Panc1 (cell line): Measurements from ENCODE around the gene LRRC70. TPM values are rescaled to one million over a fixed set of nuclear protein-coding genes. Genes with fewer than 3 reads are reported as not detected.

ENCODE experiments used
- ATAC-seq: fragments of 200-7000 bp; cut with Tn5 transposase; 2 replicates; pipeline ENCODE4 v1.9.1; 2020; ENCODE audit warnings: mild to moderate bottlenecking, moderate library complexity
- BruUV-seq: library from RNA; stranded (reverse); fragments of 400-500 nt; replicated peaks from 2 replicates; lab custom pipeline; 2021; lab: Mats Ljungman, UMichigan
- CTCF ChIA-PET: fragments of 300-600 bp; sonication (Branson Sonifier 250); formaldehyde crosslinking; loops from one replicate; lab custom pipeline; 2022; ENCODE audit warnings: antibody characterized with exemption; lab: Charles Lee
- POLR2A ChIA-PET: fragments of 300-600 bp; sonication (Branson Sonifier 250); formaldehyde crosslinking; loops from one replicate; lab custom pipeline; 2022; ENCODE audit warnings: antibody characterized with exemption; lab: Charles Lee
- DNase-seq: peaks from one replicate; pipeline ENCODE4 v3.0.0-alpha.2; 2010; ENCODE audit warnings: low read depth, low spot score
- H3K27ac ChIP-seq: 2 replicates; pipeline ENCODE4 v1.5.1; 2011; ENCODE audit warnings: mild to moderate bottlenecking, low read length, inconsistent platforms
- H3K27me3 ChIP-seq: fragments of 200-500 bp; sonication (Bioruptor generic); 2 replicates; pipeline ENCODE4 v1.6.0; 2014; ENCODE audit warnings: low read length, inconsistent platforms; ENCODE audit not compliant: control insufficient read depth, insufficient read depth
- H3K36me3 ChIP-seq: fragments of 200-500 bp; sonication (Bioruptor generic); 2 replicates; pipeline ENCODE4 v1.5.1; 2014; ENCODE audit warnings: inconsistent platforms, mild to moderate bottlenecking, low read length, moderate library complexity; ENCODE audit not compliant: control insufficient read depth, insufficient read depth
- H3K4me1 ChIP-seq: 2 replicates; pipeline ENCODE4 v1.5.1; 2011; ENCODE audit warnings: inconsistent platforms, mild to moderate bottlenecking, low read length, moderate library complexity; ENCODE audit not compliant: control insufficient read depth, insufficient read depth
- H3K4me3 ChIP-seq, 2 experiments: 2 replicates each; pipeline ENCODE4 v1.5.1; 2011 to 2012; ENCODE audit warnings: low read depth in 2 of 2, low read length in 2 of 2, mild to moderate bottlenecking in 2 of 2, inconsistent platforms in 1 of 2, moderate library complexity in 1 of 2
- H3K9me3 ChIP-seq: fragments of 200-500 bp; sonication (Bioruptor generic); 2 replicates; pipeline ENCODE4 v1.5.1; 2014; ENCODE audit warnings: low read depth, mild to moderate bottlenecking, inconsistent platforms, low read length, moderate library complexity; ENCODE audit not compliant: control insufficient read depth, insufficient read depth
- POLR2AphosphoS5 ChIP-seq: IDR thresholded peaks from 2 replicates; pipeline ENCODE4 v1.6.1; 2012; ENCODE audit warnings: mild to moderate bottlenecking, low read depth, low read length, moderate library complexity
- SIN3A ChIP-seq: IDR thresholded peaks from 2 replicates; pipeline ENCODE4 v1.6.1; 2012; ENCODE audit warnings: low read depth, mild to moderate bottlenecking, low read length, moderate library complexity, borderline replicate concordance; ENCODE audit not compliant: insufficient read depth
- TCF7L2 ChIP-seq: IDR thresholded peaks from 2 replicates; pipeline ENCODE4 v1.6.1; 2011; ENCODE audit warnings: mild to moderate bottlenecking, low read depth, low read length, inconsistent platforms
- in situ Hi-C: cut with HindIII; loops from 2 replicates; pipeline ENCODE4 v1.10.0; 2016; ENCODE audit warnings: low sequenced_read_pairs, low pct_unique_long_range_greater_than_20kb
- intact Hi-C: fragments of 100-400 bp; cut with micrococcal nuclease; formaldehyde crosslinking; loops from one replicate; pipeline ENCODE4 v1.10.0; 2022; ENCODE audit not compliant: unreplicated experiment
- total RNA-seq: library from RNA; stranded (reverse); gene quantifications from one replicate; pipeline ENCODE4 v1.2.1, GENCODE V29; 2021; ENCODE audit not compliant: unreplicated experiment
- TF ChIP-seq, protein P1 (sequence below), 2 experiments: IDR thresholded peaks; 2 replicates each; pipeline ENCODE4 v1.6.1; 2011 to 2012; ENCODE audit warnings: low read depth in 2 of 2, control low read depth in 1 of 2, low read length in 1 of 2, mild to moderate bottlenecking in 1 of 2, moderate library complexity in 1 of 2; ENCODE audit not compliant: insufficient read depth in 1 of 2
- TF ChIP-seq, protein P2 (sequence below): fragments of 450-650 bp; IDR thresholded peaks from 2 replicates; pipeline ENCODE4 v1.5.1; 2017; ENCODE audit warnings: mild to moderate bottlenecking

The LRRC70 gene
- total RNA-seq, 1 experiment from 2014 or later, result 0.13 TPM

DNA sequence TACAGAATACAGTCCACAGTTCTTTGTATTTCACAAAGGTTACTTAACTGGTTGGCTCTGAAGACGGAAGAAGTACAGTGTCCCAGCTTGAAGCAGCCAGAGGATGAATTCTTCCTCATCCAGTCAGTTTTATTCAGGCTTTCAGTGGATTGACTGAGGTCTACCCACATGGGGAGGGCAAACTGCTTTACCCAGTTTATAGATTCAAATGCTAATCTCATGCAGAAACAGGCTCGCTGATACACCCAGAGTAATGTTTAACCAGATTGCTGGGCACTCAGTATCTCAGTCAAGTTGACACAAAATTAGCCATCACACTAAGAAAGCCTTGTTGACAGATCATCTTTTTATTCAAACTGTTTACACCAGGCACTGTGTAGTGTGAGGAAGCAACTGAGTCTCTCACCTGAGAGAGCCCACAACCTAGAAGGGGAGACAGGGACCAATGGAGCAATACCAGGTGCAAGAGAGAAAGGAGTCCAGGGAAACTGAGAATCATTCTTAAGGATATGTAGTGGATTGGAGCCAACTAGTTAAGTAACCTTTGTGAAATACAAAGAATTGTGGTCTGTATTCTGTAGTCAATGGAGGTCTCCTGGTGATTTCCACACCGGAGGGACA, 15.9 kb downstream of the LRRC70 start:
- DNase-seq (no peak), ATAC-seq (no peak)
- no peak overlapping the region for H3K4me3 ChIP-seq
- ChIA-PET CTCF (no interaction called here), POLR2A (no interaction called here)
- no peak overlapping the region for H3K27ac ChIP-seq
- no peaks in the 10 kb centered on the region for H3K27me3 ChIP-seq
- TF ChIP-seq TCF7L2 (no peak), SIN3A (no peak), POLR2AphosphoS5 (no peak)
- TF ChIP-seq, protein P1, sequence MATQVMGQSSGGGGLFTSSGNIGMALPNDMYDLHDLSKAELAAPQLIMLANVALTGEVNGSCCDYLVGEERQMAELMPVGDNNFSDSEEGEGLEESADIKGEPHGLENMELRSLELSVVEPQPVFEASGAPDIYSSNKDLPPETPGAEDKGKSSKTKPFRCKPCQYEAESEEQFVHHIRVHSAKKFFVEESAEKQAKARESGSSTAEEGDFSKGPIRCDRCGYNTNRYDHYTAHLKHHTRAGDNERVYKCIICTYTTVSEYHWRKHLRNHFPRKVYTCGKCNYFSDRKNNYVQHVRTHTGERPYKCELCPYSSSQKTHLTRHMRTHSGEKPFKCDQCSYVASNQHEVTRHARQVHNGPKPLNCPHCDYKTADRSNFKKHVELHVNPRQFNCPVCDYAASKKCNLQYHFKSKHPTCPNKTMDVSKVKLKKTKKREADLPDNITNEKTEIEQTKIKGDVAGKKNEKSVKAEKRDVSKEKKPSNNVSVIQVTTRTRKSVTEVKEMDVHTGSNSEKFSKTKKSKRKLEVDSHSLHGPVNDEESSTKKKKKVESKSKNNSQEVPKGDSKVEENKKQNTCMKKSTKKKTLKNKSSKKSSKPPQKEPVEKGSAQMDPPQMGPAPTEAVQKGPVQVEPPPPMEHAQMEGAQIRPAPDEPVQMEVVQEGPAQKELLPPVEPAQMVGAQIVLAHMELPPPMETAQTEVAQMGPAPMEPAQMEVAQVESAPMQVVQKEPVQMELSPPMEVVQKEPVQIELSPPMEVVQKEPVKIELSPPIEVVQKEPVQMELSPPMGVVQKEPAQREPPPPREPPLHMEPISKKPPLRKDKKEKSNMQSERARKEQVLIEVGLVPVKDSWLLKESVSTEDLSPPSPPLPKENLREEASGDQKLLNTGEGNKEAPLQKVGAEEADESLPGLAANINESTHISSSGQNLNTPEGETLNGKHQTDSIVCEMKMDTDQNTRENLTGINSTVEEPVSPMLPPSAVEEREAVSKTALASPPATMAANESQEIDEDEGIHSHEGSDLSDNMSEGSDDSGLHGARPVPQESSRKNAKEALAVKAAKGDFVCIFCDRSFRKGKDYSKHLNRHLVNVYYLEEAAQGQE (IDR thresholded peaks at IDR 0.05; ENCODE audit: insufficient read depth in 1 of 2, low read depth in 2 of 2, low read length in 1 of 2), result no peak
- TF ChIP-seq, protein P2, sequence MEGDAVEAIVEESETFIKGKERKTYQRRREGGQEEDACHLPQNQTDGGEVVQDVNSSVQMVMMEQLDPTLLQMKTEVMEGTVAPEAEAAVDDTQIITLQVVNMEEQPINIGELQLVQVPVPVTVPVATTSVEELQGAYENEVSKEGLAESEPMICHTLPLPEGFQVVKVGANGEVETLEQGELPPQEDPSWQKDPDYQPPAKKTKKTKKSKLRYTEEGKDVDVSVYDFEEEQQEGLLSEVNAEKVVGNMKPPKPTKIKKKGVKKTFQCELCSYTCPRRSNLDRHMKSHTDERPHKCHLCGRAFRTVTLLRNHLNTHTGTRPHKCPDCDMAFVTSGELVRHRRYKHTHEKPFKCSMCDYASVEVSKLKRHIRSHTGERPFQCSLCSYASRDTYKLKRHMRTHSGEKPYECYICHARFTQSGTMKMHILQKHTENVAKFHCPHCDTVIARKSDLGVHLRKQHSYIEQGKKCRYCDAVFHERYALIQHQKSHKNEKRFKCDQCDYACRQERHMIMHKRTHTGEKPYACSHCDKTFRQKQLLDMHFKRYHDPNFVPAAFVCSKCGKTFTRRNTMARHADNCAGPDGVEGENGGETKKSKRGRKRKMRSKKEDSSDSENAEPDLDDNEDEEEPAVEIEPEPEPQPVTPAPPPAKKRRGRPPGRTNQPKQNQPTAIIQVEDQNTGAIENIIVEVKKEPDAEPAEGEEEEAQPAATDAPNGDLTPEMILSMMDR, result no peak
- BruUV-seq, result no TSS peak
- in situ Hi-C loops, result no loop called here
- H3K9me3 ChIP-seq, result no peaks in the 10 kb centered on the region
- no peaks in the 10 kb centered on the region for H3K36me3 ChIP-seq
- intact Hi-C loops, result no loop called here
- no peaks in the 10 kb centered on the region for H3K4me1 ChIP-seq

DNA sequence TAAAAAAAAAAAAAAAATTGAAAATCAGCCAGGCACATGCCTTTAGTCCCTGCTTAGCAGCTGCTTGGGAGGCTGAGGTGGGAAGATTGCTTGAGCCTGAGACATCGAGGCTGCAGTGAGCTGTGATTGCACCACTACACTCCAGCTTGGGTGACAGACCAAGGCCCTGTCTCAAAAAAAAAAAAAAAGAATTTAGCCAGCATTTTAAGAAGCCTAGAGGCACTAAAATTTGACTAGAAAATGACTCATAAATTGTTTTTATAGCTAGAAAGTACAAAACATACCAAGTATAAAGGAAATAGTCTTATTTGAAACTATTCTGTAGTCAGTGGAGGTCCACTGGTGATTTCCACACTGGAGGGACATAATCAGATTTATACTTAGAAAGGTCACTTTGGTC, 17.5 kb downstream of the LRRC70 start:
- POLR2A ChIA-PET, result no interaction called here
- ATAC-seq, result no peak
- in situ Hi-C loops, result no loop called here

More for the DNA sequence above, 17.5 kb downstream of the LRRC70 start:
- no peak overlapping the region for H3K27ac ChIP-seq
- intact Hi-C loops, result no loop called here
- no peaks in the 10 kb centered on the region for H3K9me3 ChIP-seq
- no peaks in the 10 kb centered on the region for H3K36me3 ChIP-seq
- TF ChIP-seq POLR2AphosphoS5 (no peak), TCF7L2 (no peak), SIN3A (no peak)
- TF ChIP-seq, protein P1 (IDR thresholded peaks at IDR 0.05; ENCODE audit: insufficient read depth in 1 of 2, low read depth in 2 of 2, low read length in 1 of 2), result no peak
- TF ChIP-seq, protein P2, result no peak
- CTCF ChIA-PET, result no interaction called here
- no peaks in the 10 kb centered on the region for H3K27me3 ChIP-seq
- H3K4me3 ChIP-seq, result no peak overlapping the region
- no peak for DNase-seq
- no TSS peak for BruUV-seq
- no peaks in the 10 kb centered on the region for H3K4me1 ChIP-seq
